NK-92 (cell line): ENCODE measurements around the gene MAP3K12.
A peak's percentile ranks its signal among the peaks of the same experiment; 100 is the strongest.
"Not testable (repeated sequence)": the region's sequence is repeated elsewhere in the genome, so short reads cannot be mapped to it uniquely, and the experiment has no call there.

Experiments used
- DNase-seq: peaks from one replicate; lab custom pipeline; 2025; ENCODE audit not compliant: unreplicated experiment; lab: John Stamatoyannopoulos, UW

MAP3K12 gene

DNA sequence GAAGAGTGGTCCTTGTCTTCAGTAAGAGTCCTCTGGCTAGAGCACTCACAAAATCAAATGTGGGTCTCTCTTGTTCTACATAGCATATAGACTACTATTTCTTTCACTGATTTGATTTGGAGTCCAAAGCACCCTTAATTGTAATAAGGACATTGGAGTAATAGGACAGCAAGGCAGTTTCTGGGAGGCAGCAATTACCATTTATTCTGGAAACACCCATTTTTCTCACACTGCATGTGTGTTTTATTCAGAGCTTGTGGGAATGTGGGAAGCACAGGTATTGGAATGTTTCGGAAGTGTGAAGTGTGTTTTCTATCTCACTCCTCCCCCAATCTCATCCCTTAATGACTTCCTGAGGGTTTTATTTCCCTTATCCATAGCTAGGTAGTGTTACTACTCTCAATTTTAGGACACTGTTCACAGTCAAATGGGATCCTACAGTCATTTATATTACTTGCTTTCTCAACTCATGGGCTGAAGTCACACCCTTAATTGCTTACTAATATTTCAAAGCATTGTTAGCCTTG, 27.1 kb downstream of the MAP3K12 start:
- DNase-seq, result no peak

DNA sequence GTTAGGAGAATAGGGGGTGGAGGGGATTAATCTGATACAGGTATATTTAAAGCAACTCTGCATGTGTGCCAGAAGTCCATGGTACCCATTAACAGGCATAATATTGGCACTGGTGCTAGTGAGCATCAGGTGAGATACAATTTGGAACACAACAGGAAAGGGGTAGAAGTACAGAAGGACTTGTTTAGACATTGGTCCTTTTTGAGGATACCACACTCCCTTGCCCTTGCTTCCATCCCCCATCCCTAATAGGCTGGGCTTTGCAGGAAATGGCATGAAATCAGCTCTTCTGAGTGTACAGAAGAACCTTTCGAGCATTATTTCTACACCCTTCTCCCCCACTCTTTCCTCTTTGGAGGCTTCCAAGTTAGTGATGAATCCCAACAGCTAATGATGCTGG, 31.0 kb downstream of the MAP3K12 start:
- DNase-seq, result no peak

DNA sequence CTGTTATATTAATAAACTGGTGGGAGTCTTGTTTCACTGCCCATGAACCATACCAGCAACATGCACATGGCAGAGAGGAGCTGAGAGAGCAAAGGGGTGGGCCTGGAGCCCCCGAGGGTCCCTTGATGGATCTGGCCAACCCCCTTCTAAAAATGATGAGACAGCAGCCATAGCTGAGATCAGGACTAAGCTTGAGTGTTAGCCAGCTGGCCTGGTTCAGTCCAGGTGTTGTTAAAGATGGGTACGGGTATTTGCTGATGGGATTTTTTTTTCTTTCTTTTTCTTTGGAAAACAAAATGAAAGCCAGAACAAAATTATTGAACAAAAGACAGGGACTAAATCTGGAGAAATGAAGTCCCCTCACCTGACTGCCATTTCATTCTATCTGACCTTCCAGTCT, 31.4 kb downstream of the MAP3K12 start:
- DNase-seq, result no peak

DNA sequence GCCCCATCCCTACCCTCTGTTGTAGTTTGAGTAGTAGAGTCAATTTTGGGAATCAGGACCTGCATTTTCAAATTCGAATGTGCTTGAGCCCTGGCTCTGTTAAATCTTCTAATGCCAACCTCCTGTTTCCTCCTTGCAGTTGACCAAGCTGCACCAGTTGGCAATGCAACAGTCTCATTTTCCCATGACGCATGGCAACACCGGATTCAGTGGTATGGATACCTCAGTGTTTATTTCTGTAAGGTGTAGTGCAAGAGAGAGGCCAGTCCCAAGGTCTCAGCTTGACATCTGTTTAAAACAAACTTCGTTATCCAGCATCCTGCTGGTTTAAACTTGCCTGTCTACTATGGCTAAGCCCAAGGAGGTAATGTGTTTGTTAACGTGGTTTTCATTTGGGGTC, 32.2 kb downstream of the MAP3K12 start:
- no peak for DNase-seq

DNA sequence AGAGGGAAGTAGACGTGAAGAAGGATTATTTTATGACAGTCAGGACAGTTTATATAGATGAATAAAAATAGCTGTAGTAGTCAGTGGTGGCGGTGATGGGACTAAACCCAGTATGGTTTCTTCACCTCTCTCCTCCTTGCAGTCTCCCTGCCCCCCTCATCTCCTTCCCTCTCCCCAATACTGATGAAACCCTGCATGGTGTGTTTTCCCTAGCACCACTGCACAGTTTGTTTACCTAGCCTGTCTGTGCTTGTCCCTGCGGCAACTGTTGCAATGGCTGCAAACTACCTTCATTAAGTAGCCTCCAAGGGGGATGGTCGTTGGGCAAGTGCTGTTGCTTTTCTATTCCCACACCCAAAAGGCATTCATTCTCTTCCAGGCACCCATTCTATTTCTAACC, 32.6 kb downstream of the MAP3K12 start:
- no peak for DNase-seq

DNA sequence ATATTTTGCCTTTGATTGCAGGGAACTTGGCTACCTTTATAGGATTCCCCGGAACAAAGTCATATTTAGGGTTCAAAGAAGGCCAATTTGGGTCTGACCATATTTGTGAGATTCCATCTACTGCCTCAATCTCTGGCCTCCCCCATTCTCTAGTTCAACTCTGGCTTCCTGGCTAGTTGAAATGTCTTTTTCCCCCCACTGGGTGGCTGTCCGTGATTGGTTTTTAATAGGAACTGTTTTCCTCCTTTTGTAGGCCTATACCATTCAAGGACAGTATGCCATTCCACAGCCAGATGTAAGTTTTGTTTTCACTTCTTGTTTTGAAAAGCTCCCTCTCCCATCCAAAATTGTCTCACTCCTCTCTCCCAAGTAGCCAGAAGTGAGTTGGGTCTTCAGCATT, 33.6 kb downstream of the MAP3K12 start:
- no peak for DNase-seq

DNA sequence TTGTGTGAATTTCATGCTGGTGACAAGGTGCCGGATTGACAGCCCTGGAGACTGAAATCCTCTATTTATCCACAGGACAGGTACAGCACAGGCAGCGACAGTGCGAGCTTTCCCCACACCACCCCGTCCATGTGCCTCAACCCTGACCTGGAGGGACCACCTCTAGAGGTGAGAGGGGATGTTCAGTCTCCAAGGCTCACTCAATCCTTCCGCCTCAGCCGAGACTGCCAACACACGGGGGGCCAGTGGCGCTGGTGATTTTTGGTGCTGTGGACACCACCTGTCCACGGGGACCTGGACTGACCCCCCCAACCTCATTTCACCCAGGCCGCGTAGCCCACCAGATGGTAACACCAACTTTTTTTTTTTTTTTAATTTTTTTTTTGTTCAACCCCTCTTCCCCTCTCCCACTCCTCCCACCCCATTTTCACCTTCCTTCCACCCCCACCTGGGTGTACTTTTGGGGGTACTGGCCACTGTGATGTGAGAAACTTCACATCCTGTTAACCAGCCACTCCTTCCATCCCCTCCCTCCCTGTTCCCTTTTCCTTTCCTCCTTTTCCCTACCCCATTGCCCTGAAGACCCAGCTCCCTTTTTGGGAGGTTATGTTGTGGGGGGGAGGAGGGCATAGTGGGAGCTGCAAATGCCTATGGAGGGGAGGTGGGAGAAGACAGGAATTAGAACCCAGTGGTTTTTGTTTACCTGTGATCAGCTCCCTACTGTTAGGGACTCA, 34.4 kb downstream of the MAP3K12 start:
- no peak for DNase-seq

DNA sequence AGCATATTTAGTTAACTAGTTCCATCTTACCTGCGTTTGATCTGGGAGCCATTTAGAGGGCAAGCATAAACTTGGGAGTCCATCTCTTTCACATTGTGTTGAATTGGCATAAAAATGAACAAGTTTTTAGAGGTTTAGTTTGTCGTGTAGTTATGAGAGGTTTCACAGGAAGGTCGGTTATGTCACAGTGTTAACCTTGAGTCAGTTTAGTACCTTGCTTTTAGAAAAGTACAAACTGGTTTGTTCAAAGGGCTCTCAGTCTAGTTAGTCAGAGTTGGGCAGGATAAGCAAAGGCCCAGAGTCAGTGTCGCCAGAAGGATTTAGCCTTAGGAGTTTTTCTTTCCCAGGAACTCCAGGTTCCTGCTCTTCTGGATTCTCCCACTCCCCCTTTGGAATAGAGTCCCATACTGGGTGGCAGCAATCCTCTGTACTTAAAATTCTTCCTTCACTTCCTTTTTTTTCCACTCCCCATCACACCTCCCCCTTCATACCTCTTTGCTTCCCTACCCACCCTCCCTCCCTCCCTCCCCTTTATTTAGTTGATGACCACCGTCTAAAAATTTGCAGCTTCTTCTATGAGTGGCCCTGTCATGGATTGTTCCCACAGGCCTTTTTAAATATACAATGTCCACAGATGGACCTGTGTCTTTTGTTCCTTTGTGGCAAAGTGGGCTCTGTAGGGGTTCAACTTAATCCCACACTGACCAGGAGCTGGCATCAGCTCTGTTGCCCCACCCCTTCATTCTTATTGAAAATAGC, 35.3 kb downstream of the MAP3K12 start:
- DNase-seq, result no peak

DNA sequence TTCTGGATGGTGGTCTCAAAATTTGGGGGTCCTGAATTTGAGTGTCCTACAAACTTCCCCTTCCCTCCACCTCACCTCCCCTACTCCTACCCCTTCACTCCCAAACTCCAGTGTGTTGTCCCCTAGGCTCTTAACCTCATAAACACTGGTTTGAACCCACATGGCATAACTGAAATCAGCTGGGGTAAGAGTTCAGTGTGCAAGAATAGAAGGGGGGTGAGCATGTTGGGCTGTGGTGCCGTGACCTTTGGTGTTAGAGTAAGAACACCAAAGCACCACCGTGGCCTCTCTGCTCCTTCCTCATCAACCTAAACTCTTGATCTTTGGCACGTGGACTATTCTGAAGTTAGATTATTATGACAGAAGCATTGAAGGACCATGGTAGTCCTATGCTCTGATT, 36.3 kb downstream of the MAP3K12 start:
- no peak for DNase-seq

DNA sequence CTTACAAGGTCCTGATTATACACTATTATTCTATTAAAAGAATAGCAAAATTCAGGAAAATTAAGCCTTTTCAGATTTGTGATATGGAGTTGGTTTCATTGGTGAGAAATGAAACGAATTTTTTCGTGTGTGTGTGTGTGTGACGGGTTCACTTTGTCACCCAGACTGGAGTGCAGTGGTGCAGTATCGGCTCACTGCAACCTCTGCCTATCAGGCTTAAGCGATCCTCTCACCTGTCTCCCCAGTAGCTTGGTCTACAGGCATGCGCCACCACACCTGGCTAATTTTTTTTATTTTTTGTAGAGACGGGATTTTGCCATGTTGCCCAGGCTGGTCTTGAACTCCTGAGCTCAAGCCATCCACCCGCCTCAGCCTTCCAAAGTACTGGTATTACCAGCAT, 37.7 kb downstream of the MAP3K12 start:
- no peak for DNase-seq

DNA sequence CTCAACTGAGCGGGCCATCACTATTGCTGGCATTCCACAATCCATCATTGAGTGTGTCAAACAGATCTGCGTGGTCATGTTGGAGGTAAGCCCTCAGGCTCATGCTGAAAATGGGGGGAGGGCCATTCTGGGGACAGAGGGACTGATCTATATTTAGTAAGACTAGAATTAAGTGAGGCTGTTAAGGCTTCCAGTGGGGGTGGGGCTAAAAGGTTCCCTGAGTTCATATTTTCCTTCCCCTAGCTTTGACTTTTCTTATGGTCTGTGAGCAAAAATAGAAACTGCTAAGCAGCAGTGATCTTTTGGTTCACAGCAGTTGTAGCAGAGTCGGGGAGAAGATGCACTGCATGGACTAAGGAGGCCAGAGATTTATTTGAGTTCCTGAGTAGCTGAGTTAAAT, 38.2 kb downstream of the MAP3K12 start:
- DNase-seq, result no peak

DNA sequence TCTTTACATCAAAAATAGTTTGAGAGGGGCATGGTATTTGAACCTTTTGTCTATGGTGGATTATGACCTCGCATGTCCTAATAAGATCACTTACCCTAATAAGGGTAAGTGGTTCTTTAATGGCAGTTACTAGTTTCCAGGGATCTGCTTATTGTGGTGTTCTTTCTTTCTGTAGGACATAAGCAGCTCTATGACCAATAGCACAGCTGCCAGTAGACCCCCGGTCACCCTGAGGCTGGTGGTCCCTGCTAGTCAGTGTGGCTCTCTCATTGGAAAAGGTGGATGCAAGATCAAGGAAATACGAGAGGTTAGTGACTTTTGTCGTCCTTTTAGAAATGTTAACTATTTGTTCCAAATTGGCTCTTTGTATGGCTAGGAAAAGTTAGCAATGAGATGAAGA, 40.2 kb downstream of the MAP3K12 start:
- DNase-seq, result no peak

DNA sequence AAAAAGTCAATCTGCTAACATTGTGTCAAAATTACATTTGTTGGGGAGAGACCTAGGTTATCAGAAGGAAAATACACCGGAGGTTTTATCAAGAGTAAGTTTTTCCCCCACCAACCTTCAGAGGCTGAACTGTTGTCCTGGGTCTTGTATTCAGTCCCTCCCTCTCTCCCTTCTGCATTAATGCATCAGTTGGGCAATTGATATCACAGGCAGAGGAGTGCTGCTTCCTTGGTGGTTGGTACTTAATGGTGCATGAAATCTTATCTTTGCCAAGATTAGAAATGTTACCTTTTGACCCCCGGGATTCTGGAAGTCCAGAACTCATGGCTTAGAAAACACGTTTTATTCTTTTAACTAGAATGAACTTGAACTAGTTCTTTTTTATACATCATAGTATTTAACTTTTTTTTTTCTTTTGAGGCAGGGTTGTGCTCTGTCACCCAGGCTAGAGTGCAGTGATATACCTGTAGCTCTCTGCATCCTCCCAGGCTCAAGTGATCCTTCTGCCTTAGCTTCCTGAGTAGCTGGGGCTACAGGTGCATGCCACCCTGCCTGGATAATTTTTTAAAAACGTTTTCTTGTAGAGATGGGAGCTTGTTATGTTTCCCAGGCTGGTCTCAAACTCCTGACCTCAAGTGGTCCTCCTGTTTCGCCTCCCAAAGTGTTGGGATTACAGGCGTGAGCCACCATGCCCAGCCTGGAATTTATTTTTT, 42.4 kb downstream of the MAP3K12 start:
- no peak for DNase-seq

DNA sequence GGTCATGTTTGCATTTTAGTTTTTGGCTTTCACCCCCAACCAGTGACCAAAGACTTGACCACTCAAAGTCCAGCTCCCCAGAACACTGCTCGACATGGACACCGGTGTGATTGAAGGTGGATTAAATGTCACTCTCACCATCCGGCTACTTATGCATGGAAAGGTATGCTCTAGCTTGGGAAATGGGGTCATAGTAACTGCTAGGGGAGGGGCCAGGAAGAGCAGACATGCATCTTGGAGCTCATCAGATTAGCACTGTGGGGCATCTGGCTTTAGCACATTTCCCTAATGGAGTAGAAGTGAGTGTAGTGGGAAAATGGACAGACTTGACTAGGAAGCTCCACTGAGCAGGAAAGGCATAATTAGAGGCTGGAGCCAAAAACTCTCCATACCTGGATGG, 44.6 kb downstream of the MAP3K12 start:
- DNase-seq, result no peak

DNA sequence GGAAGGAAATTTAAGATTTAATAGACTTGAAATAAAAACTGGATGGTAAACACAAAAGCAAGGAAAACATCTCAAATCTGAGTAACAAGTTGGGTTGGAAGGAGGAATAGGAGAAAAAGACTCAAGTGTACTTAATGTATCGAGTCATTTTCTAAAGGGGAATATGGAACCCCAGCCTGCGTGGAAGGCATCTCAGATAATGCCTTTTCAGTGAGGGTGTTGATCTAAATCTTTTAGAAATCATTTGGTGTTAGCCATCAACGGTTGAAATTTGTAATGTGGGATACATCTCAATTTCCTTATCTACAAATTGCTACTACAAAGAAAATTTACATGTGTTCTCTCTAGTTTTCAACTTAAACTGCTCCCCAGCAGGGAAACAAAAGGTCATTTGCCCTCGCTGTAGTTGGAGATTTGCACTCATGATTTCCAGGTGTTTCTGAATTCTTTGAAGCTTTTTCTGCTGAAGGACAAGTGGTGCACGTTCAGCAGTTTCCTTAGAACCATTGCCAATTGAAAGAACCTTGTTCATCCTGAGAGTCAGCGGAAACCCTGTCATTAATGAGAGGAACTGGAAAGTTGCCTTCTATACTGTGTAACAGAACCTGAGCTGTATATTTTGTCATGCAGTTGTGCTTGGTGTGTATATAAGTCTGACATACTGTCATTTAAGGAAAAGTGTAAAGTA, 45.2 kb downstream of the MAP3K12 start:
- DNase-seq, result no peak

DNA sequence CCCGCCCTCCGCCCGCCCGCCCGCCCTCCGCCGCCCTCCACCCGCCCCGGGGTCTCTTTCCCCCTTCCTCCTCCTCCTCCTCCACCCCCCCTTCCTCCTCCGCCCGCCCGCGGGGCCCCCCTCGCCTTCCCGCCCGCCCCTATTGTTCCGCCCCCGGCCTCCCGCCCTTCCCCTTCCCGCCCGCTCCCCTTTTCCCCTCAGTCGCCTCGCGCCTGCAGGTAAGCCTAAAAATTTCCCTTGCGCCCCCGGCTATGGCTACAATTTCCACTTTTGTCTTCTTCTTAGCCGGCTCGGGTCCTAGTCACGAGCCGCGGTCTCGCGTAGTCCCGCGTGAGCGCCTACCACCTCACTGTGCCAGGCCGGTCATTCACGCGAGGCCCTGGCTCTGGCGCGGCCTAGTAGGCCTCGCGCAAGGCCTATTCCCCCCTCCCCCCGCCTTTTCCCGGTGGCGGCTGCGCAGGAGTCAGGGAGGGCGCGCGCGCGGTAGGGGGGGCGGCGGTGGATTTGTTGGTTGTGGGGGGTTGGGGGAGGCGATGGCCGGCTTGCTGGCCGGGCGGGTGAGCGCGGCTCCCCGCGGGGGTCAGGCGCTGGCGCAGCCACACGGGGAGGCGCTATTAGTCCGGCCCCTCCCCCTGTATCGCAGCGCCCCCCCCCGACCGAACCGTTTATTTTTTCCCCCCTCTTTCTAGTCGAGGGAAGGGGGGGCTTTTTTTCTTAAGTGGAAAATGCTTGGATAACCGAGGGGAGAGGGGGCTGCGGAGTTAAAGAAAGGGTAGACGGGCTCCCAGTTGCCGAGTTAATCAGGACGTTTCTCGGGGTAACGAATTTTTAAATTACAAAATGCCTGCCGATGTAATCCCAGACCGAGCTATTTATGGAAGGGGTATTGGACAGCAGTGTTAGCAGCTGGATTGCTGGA, 46.8 kb downstream of the MAP3K12 start:
- DNase-seq, result no peak

DNA sequence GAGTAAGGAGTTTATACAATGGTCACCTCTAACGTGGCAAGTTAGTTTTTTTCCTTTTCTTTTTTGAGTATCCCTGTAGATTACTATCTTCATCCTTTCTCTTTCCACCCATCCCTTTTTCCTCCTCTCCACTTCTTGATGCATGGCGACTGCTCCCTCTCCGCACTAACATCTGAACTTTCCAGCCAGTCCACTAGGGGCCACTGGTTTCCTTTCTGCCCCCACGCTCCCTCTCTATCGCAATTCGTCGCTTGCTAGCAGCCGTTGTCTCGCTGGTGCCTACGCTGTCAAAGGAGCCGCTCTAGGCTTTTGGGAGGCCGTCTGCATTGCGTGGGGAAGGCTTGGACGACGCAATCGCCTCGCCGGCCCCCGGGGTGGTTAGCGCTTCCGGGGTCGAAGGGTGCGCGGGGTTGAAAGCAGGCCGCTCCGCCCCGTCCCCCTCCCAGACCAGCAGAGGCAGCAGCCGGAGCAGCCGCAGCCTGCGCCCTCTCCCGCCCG, 47.5 kb downstream of the MAP3K12 start, which contains the start of gene PCBP2:
PCBP2 (plus strand) TSS at position 442 of the 498 bp plus-strand sequence. CDS start 2,699 bp downstream, outside the sequence.
- peak; percentile 72 for DNase-seq

DNA sequence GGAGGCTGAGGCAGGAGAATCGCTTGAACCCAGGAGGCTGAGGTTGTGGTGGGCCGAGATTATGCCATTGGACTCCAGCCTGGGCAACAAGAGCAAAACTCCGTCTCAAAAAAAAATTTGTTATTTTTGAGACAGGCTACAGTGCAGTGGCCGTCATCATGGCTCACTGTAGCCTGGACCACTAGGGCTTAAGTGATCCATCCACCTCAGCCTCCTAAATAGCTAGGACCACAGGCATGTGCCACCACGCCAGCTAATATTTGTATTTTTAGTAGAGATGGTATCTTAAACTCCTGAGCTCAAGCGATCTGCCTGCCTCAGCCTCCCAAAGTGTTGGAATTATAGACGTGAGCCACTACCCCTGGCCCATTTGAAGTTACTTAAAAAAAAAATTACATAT, 48.3 kb downstream of the MAP3K12 start:
- DNase-seq, result no peak

DNA sequence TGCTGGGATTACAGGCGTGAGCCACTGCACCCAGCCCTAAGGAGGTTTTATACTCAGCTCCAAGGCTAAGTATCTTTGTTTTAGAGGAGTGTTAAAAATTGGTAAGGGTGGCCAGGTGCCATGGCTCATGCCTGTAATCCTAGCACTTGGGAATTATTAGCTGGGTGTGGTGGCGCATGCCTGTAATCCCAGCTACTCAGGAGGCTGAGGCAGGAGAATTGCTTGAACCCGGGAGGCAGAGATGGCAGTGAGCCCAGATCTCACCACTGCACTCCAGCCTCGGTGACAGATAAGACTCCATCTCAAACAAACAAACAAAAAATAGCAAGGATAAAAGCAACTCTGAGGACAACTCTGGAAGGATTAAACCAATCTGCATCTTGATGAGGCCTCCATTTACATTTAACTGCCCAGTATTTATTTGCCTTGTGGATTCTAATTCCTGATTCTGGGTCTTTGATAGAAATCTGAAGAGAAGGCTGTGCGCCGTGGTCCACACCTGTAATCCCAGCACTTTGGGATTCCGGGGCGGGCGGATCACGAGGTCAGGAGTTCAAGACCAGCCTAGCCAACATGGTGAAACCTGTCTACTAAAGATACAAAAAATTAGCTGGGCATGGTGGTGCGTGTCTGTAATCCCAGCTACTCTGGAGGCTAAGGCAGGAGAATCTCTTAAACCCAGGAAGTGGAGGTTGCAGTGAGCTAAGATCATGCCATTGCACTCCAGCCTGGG, 54.5 kb downstream of the MAP3K12 start:
- not testable (repeated sequence) for DNase-seq
